ENCODE results near the gene P3H2. TPM values are rescaled to one million over a fixed set of nuclear protein-coding genes. Genes with fewer than 3 reads are reported as not detected.

The P3H2 gene
- total RNA-seq, 4 donors from 2014 or later: 0.24 to 4.0 (median 0.90) TPM

DNA sequence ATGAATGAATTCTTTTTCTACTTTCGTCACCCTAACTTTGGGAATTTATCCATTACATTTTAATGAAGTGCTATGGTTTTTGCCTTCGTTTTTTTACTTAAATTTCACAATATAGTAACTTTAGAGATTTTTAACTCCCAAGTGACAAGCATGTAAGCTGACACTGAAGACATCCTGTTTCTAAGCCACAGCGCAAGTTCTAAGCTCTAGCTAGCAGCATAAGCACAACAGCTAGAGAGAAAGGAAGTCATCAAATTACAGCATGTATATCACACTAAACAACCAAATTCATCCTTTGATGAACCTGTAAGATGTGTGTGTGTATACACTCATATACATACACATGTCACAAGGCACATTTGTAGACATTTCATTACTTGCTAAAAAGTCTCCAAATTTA is 119.3 kb downstream of the P3H2 start:
- in situ Hi-C loops (cut with MboI; ENCODE audit: low sequenced_read_pairs in 4 of 4): no loop called here
- Histone ChIP-seq H3K4me1 (peaks cover 0 to 14% of the 10 kb centered on the region in 2 donors), H3K4me3 (no peak overlapping the region), H3K9me3 (no peaks in the 10 kb centered on the region), H3K36me3 (no peaks in the 10 kb centered on the region), H3K27me3 (peaks cover 0 to 6% (median 0%) of the 10 kb centered on the region in 3 donors), H3K27ac (no peak overlapping the region)
- ATAC-seq (no peak), DNase-seq (no peak)
- intact Hi-C loops (cut with DNase I; ENCODE audit: low total_unique reads): no loop called here
- TF ChIP-seq POLR2A (IDR thresholded peaks at IDR 0.05): no peak

DNA sequence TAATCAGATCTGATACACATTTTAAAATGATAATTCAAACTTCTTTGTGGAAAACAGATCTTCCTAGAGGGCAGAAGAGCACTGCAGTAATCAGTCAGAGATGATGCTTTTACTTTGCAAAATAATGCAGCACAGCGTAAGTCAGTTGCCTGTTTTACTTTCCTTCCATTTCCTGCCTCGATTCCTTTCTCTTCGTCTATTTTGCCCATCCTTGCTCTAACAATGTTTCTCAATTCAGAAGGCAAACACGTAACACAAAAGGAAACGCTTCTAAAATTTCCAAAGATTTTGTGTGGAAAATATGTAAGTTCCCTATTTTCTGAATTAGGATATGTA is 119.9 kb downstream of the P3H2 start:
- H3K4me3 ChIP-seq: peak overlapping the region in 1 of 4 donors; percentile 8
- in situ Hi-C loops (cut with MboI; ENCODE audit: low sequenced_read_pairs in 4 of 4): no loop called here

DNA sequence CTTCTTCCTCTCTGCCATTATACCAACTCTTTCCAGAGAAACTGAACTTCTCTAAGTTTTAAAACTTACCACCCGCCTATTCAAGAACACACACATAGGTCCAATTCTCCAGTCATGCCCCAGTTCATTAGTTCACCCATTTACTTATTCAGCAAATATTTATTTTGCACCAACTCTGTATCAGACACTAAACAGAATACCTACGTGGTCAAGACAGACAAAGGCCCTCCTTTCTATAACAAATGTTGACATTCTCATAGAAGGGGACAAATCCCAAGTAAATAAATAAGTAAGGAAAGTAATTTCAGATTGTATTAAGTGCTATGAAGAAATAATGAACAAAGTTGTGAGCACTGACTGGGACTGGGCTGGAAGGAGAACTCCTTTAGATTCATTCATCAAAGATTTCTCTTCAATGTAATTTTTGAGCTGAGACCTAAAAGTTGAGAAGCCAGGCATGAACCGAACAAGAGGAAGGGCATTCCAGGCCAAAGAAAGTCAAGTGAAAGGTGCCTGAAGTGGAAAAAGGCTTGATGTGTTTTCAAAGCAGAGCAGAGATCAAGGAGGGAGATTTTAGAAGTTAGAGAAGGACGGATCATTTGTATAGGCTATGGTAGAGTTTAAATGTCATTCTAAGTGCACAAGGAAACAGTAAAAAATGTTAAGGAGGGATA is 120.4 kb downstream of the P3H2 start:
- Histone ChIP-seq H3K4me3 (no peak overlapping the region), H3K4me1 (peaks cover 0 to 14% of the 10 kb centered on the region in 2 donors), H3K9me3 (no peaks in the 10 kb centered on the region), H3K27ac (no peak overlapping the region), H3K36me3 (no peaks in the 10 kb centered on the region), H3K27me3 (peaks cover 0 to 6% (median 0%) of the 10 kb centered on the region in 3 donors)
- no peak for ATAC-seq
- DNase-seq: no peak
- in situ Hi-C loops (cut with MboI; ENCODE audit: low sequenced_read_pairs in 4 of 4) (no loop called here), intact Hi-C loops (cut with DNase I; ENCODE audit: low total_unique reads) (no loop called here)
- TF ChIP-seq, protein P1, sequence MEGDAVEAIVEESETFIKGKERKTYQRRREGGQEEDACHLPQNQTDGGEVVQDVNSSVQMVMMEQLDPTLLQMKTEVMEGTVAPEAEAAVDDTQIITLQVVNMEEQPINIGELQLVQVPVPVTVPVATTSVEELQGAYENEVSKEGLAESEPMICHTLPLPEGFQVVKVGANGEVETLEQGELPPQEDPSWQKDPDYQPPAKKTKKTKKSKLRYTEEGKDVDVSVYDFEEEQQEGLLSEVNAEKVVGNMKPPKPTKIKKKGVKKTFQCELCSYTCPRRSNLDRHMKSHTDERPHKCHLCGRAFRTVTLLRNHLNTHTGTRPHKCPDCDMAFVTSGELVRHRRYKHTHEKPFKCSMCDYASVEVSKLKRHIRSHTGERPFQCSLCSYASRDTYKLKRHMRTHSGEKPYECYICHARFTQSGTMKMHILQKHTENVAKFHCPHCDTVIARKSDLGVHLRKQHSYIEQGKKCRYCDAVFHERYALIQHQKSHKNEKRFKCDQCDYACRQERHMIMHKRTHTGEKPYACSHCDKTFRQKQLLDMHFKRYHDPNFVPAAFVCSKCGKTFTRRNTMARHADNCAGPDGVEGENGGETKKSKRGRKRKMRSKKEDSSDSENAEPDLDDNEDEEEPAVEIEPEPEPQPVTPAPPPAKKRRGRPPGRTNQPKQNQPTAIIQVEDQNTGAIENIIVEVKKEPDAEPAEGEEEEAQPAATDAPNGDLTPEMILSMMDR (IDR thresholded peaks at IDR 0.05 in 4 of 5, conservative IDR thresholded peaks at IDR 0.05 in 1 of 5): no peak
- TF ChIP-seq POLR2A (IDR thresholded peaks at IDR 0.05): no peak

More for the DNA sequence above, 119.9 kb downstream of the P3H2 start:
- Histone ChIP-seq H3K9me3 (no peaks in the 10 kb centered on the region), H3K27me3 (peaks cover 0 to 6% (median 0%) of the 10 kb centered on the region in 3 donors), H3K27ac (no peak overlapping the region), H3K4me1 (peaks cover 0 to 14% of the 10 kb centered on the region in 2 donors), H3K36me3 (no peaks in the 10 kb centered on the region)
- intact Hi-C loops (cut with DNase I; ENCODE audit: low total_unique reads): no loop called here
- no peak for TF ChIP-seq POLR2A (IDR thresholded peaks at IDR 0.05)
- TF ChIP-seq, protein P1 (IDR thresholded peaks at IDR 0.05 in 4 of 5, conservative IDR thresholded peaks at IDR 0.05 in 1 of 5): no peak
- DNase-seq (no peak), ATAC-seq (no peak)

DNA sequence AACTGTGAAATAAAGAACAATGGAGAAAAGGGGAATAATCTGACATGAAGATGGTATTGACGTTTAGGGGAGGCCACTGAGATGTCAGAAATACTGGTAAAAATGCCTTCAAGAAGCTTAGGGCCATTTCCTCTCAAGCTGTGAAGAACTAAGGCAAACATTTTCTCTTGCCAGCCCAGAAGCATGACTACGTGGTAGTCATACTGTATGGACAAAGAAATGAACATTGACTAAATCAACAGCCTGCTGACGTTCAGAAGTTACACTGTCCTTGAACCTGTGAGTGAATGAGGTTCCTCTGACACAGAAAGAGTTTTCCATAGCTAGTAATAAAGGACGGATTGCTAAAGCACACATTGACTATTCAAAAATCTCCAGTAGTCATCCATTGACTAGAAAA is 121.0 kb downstream of the P3H2 start:
- Histone ChIP-seq H3K36me3 (no peaks in the 10 kb centered on the region), H3K27me3 (peaks cover 0 to 6% (median 0%) of the 10 kb centered on the region in 3 donors), H3K4me1 (peaks cover 0 to 14% of the 10 kb centered on the region in 2 donors), H3K27ac (no peak overlapping the region), H3K4me3 (no peak overlapping the region), H3K9me3 (no peaks in the 10 kb centered on the region)
- DNase-seq: no peak
- in situ Hi-C loops (cut with MboI; ENCODE audit: low sequenced_read_pairs in 4 of 4) (no loop called here), intact Hi-C loops (cut with DNase I; ENCODE audit: low total_unique reads) (no loop called here)
- no peak for ATAC-seq
- TF ChIP-seq POLR2A (IDR thresholded peaks at IDR 0.05): no peak
- TF ChIP-seq, protein P1 (IDR thresholded peaks at IDR 0.05 in 4 of 5, conservative IDR thresholded peaks at IDR 0.05 in 1 of 5): no peak

DNA sequence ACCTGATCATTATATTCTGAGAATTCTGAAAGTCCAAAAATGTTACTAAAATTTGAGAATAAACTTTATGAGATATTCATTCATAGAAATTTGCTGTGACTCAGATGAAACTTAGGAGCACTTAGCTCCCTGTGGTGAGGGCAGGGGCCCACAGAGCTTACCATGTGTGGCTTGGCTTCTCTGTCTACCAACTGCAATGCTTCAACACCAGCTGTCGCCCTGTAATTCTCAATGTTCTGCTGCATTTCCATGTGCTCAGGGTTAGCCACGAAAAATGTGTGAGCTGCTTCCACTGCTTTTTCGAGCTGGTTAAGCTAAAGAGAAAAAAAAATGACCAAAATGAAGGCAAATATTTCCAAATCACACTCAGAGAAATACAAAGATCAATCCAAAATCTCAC is 125.6 kb downstream of the P3H2 start:
- TF ChIP-seq, protein P1 (IDR thresholded peaks at IDR 0.05 in 4 of 5, conservative IDR thresholded peaks at IDR 0.05 in 1 of 5): no peak
- no peak for TF ChIP-seq POLR2A (IDR thresholded peaks at IDR 0.05)
- Histone ChIP-seq H3K27ac (no peak overlapping the region), H3K4me1 (no peaks in the 10 kb centered on the region), H3K27me3 (no peaks in the 10 kb centered on the region), H3K4me3 (no peak overlapping the region), H3K9me3 (no peaks in the 10 kb centered on the region), H3K36me3 (no peaks in the 10 kb centered on the region)
- DNase-seq (no peak), ATAC-seq (no peak)
- intact Hi-C loops (cut with DNase I; ENCODE audit: low total_unique reads): no loop called here
- in situ Hi-C loops (cut with MboI; ENCODE audit: low sequenced_read_pairs in 4 of 4): no loop called here

Data from gastrocnemius medialis (tissue), 4 donors.